ENCODE results near the gene KDM8.
A peak's percentile ranks its signal among the peaks of the same experiment; 100 is the strongest.

The KDM8 gene

GRCh38 chr16:27203507-27204311, at the start of gene KDM8:
TSS of gene KDM8 (plus strand) at chr16:27203526. CDS start at chr16:27210124, 6,598 bp downstream.
- DNase-seq (ENCODE audit: low read depth): peak; percentile 99

GRCh38 chr16:27154705-27155521, 48.4 kb upstream of the KDM8 start:
- no peak for DNase-seq (ENCODE audit: low read depth)

GRCh38 chr16:27156579-27156978, 46.7 kb upstream of the KDM8 start:
- DNase-seq (ENCODE audit: low read depth): no peak

GRCh38 chr16:27161398-27161797, 41.9 kb upstream of the KDM8 start:
- no peak for DNase-seq (ENCODE audit: low read depth)

GRCh38 chr16:27164352-27164751, 39.0 kb upstream of the KDM8 start:
- no peak for DNase-seq (ENCODE audit: low read depth)

- no peak for DNase-seq (ENCODE audit: low read depth)
These were observed 37.8 kb upstream of the KDM8 start for GRCh38 chr16:27165576-27165975.

- no peak for DNase-seq (ENCODE audit: low read depth)
These were observed 34.5 kb upstream of the KDM8 start for GRCh38 chr16:27168790-27169189.

GRCh38 chr16:27169511-27170071, 33.7 kb upstream of the KDM8 start:
- no peak for DNase-seq (ENCODE audit: low read depth)

- no peak for DNase-seq (ENCODE audit: low read depth)
These were observed 31.7 kb upstream of the KDM8 start for GRCh38 chr16:27171584-27171983.

- DNase-seq (ENCODE audit: low read depth): peak; percentile 53
These were observed 29.3 kb upstream of the KDM8 start for GRCh38 chr16:27174007-27174406.

GRCh38 chr16:27174798-27175197, 28.5 kb upstream of the KDM8 start:
- no peak for DNase-seq (ENCODE audit: low read depth)

GRCh38 chr16:27175888-27176287, 27.4 kb upstream of the KDM8 start:
- DNase-seq (ENCODE audit: low read depth): no peak

GRCh38 chr16:27177031-27177774, 26.1 kb upstream of the KDM8 start:
- DNase-seq (ENCODE audit: low read depth): no peak

GRCh38 chr16:27179500-27180072, 23.7 kb upstream of the KDM8 start:
- peak; percentile 64 for DNase-seq (ENCODE audit: low read depth)

- DNase-seq (ENCODE audit: low read depth): no peak
These were observed 22.1 kb upstream of the KDM8 start for GRCh38 chr16:27181019-27181790.

- DNase-seq (ENCODE audit: low read depth): no peak
These were observed 20.4 kb upstream of the KDM8 start for GRCh38 chr16:27182906-27183405.

- DNase-seq (ENCODE audit: low read depth): no peak
These were observed 17.6 kb upstream of the KDM8 start for GRCh38 chr16:27185776-27186130.

GRCh38 chr16:27188633-27189032, 14.7 kb upstream of the KDM8 start:
- DNase-seq (ENCODE audit: low read depth): no peak

- DNase-seq (ENCODE audit: low read depth): no peak
These were observed 13.9 kb upstream of the KDM8 start for GRCh38 chr16:27189335-27189972.

- DNase-seq (ENCODE audit: low read depth): no peak
These were observed 12.9 kb upstream of the KDM8 start for GRCh38 chr16:27190316-27190871.

Data from CMK (cell line).